Endothelial cell (in vitro differentiated cells): ENCODE data around the gene WNT9A. TPM values are rescaled to one million over a fixed set of nuclear protein-coding genes. Genes with fewer than 3 reads are reported as not detected.
A peak's percentile ranks its signal among the peaks of the same experiment; 100 is the strongest.

Experiments
- DNase-seq: peaks from one replicate; pipeline ENCODE4 v3.0.0; 2021; ENCODE audit warnings: low spot score
- H3K27ac Mint-ChIP-seq: one replicate; pipeline ENCODE4 v1.8.0; 2021; ENCODE audit warnings: mixed read lengths, inconsistent platforms; ENCODE audit not compliant: unreplicated experiment
- H3K27me3 Mint-ChIP-seq: one replicate; pipeline ENCODE4 v1.8.0; 2021; ENCODE audit warnings: mild to moderate bottlenecking, moderate library complexity, mixed read lengths, inconsistent platforms; ENCODE audit not compliant: unreplicated experiment
- H3K36me3 Mint-ChIP-seq: one replicate; pipeline ENCODE4 v1.8.0; 2021; ENCODE audit warnings: mild to moderate bottlenecking, low read depth, mixed read lengths, inconsistent platforms; ENCODE audit not compliant: unreplicated experiment
- H3K4me1 Mint-ChIP-seq: one replicate; pipeline ENCODE4 v1.8.0; 2021; ENCODE audit warnings: mild to moderate bottlenecking, mixed read lengths, inconsistent platforms; ENCODE audit not compliant: unreplicated experiment
- H3K4me3 Mint-ChIP-seq: one replicate; pipeline ENCODE4 v1.8.0; 2021; ENCODE audit warnings: mild to moderate bottlenecking, mixed read lengths, inconsistent platforms; ENCODE audit not compliant: unreplicated experiment
- H3K9me3 Mint-ChIP-seq: one replicate; pipeline ENCODE4 v1.8.0; 2021; ENCODE audit warnings: mixed read lengths, inconsistent platforms; ENCODE audit not compliant: unreplicated experiment
- CTCF ChIP-seq: fragments of 200-600 bp; sonication (generic); IDR thresholded peaks from one replicate; pipeline ENCODE4 v1.5.0; 2021; ENCODE audit warnings: antibody characterized with exemption; ENCODE audit not compliant: unreplicated experiment
- total RNA-seq: library from RNA; stranded (reverse); fragmentation: NEBNext Ultra II Directional; extraction: Animal tissue kit (Norgen Biotek cat#: 25700); gene quantifications from one replicate; pipeline ENCODE4 v1.2.1, GENCODE V29; 2021; ENCODE audit not compliant: unreplicated experiment

The WNT9A gene
- total RNA-seq, 1 donor from 2014 or later = 1.0 TPM

DNA sequence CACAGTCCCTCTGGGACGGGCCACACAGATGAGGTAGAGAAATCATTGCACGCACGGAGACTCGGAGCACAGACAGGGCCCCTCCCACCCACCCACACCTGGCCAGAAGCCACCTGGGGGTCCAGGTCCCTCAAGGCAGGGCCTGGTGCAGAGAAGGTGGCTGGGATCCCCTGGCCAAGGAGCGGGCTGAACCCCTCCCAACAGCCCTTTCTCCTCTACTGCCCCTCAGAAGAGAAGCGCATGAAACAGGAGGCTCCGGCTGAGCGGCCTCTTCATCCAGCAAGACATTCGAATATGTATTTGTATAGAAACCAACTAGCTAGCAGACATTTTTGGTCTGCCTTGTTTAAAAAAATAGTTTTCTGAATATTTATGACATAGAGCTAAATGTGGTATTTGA lies 29.0 kb downstream of the WNT9A start:
- no peak for DNase-seq
- Mint-ChIP-seq H3K36me3 (peaks cover 3% of the 10 kb centered on the region), H3K4me1 (peaks cover 10% of the 10 kb centered on the region), H3K27me3 (peaks cover 12% of the 10 kb centered on the region), H3K9me3 (no peaks in the 10 kb centered on the region), H3K4me3 (no peak overlapping the region), H3K27ac (no peak overlapping the region)
- TF ChIP-seq CTCF = no peak

DNA sequence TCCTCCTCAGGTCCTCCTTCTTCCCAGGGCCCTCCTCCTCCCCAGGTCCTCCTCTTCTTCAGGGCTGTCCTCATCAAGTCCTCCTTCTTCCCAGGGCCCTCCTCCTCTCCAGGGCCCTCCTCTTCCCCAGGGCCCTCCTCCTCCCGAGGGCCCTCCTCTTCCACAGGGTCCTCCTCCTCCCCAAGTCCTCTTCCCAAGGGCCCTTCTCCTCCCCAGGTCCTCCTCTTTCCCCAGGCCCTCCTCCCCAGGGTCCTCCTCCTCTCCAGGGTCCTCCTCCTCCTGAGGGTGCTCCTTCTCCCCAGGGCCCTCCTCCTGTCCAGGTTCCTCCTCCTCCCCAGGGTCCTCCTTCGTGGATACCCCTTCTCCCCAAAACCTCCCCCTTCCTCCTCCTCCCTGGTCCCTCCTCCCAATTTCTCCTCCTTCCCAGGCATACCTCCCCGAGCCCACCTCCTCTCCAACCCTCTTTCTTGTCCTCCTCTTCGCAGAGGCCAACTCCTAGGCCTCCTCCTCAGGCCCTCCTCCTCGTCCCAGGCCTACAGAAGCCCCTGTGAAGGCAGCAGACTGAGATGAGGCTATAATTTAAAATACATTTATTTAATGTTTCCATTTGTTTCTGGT lies 29.5 kb downstream of the WNT9A start:
- no peak for TF ChIP-seq CTCF
- DNase-seq = no peak
- Mint-ChIP-seq H3K4me1 (peaks cover 12% of the 10 kb centered on the region), H3K9me3 (no peaks in the 10 kb centered on the region), H3K27me3 (peaks cover 12% of the 10 kb centered on the region), H3K27ac (no peak overlapping the region), H3K4me3 (no peak overlapping the region), H3K36me3 (peaks cover 3% of the 10 kb centered on the region)

- Mint-ChIP-seq H3K27me3 (peaks cover 14% of the 10 kb centered on the region), H3K36me3 (peaks cover 6% of the 10 kb centered on the region), H3K4me1 (peaks cover 21% of the 10 kb centered on the region), H3K4me3 (no peak overlapping the region), H3K27ac (no peak overlapping the region), H3K9me3 (no peaks in the 10 kb centered on the region)
- DNase-seq = no peak
- no peak for TF ChIP-seq CTCF
These were observed 30.4 kb downstream of the WNT9A start for GRCh38 chr1:227917081-227917950.

DNA sequence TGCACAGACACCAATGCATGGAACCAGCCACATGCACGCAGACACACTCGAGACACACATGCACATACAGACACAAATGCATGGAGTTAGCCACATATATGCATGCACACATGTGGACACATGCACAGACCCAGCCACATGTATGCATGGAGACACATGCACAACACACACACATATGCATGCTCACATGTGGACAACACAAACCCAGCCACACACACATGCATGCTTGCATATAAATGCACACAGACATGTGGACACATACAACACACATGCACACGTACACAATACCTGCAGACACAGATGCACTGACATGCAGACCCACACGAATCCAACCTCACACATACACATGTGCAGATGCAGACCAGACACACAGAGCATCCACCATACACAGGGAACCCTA lies 31.1 kb downstream of the WNT9A start:
- Mint-ChIP-seq H3K27ac (peak overlapping the region; percentile 54), H3K9me3 (no peaks in the 10 kb centered on the region), H3K27me3 (peaks cover 14% of the 10 kb centered on the region), H3K4me3 (no peak overlapping the region), H3K36me3 (peaks cover 6% of the 10 kb centered on the region), H3K4me1 (peaks cover 21% of the 10 kb centered on the region)
- no peak for TF ChIP-seq CTCF
- DNase-seq = no peak
